GM12891 (cell line): Measurements from ENCODE around the gene AGA.

ENCODE experiments used
- DNase-seq: peaks from one replicate; pipeline ENCODE4 v3.0.0; 2011; ENCODE audit warnings: low spot score; ENCODE audit not compliant: insufficient read length
- FAIRE-seq: peaks from 2 replicates; lab custom pipeline; 2011; peaks lifted over from hg19 to GRCh38; lab: Jason Lieb, UNC
- PAX5 ChIP-seq: IDR thresholded peaks from 2 replicates; pipeline ENCODE4 v1.6.1; 2011; ENCODE audit warnings: low read length, moderate library complexity, mild to moderate bottlenecking; ENCODE audit not compliant: insufficient read depth, severe bottlenecking
- POLR2A ChIP-seq: IDR thresholded peaks from 2 replicates; pipeline ENCODE4 v1.6.1; 2011; ENCODE audit warnings: low read depth, low read length, control low read depth
- POLR2AphosphoS5 ChIP-seq: IDR thresholded peaks from 2 replicates; pipeline ENCODE4 v1.6.1; 2011; ENCODE audit warnings: low read depth, low read length, control low read depth
- POU2F2 ChIP-seq: IDR thresholded peaks from 2 replicates; pipeline ENCODE4 v1.6.1; 2011; ENCODE audit warnings: low read depth, mild to moderate bottlenecking, control low read depth, low read length, moderate library complexity
- SPI1 ChIP-seq: IDR thresholded peaks from 2 replicates; pipeline ENCODE4 v1.6.1; 2011; ENCODE audit warnings: low read depth, low read length, control low read depth
- TAF1 ChIP-seq: IDR thresholded peaks from 2 replicates; pipeline ENCODE4 v1.6.1; 2011; ENCODE audit warnings: low read depth, low read length, control low read depth

The AGA gene

GRCh38 chr4:177479063-177479462 is 36.8 kb upstream of the AGA start:
- no peak for FAIRE-seq
- DNase-seq = no peak
- TF ChIP-seq POLR2AphosphoS5 = no peak
- no peak for TF ChIP-seq SPI1

GRCh38 chr4:177478496-177478895 is 36.3 kb upstream of the AGA start:
- DNase-seq (no peak), FAIRE-seq (no peak)
- no peak for TF ChIP-seq SPI1
- TF ChIP-seq POLR2AphosphoS5 = no peak

- DNase-seq (no peak), FAIRE-seq (no peak)
- no peak for TF ChIP-seq POLR2A
- TF ChIP-seq TAF1 = no peak
- no peak for TF ChIP-seq POU2F2
- TF ChIP-seq SPI1 = no peak
- TF ChIP-seq POLR2AphosphoS5 = no peak
- no peak for TF ChIP-seq PAX5
Observed at GRCh38 chr4:177473991-177474390, 31.8 kb upstream of the AGA start.

GRCh38 chr4:177464026-177464425 is 21.8 kb upstream of the AGA start:
- TF ChIP-seq TAF1 = no peak
- no peak for FAIRE-seq
- DNase-seq = no peak

- FAIRE-seq = no peak
- TF ChIP-seq PAX5 = no peak
- no peak for TF ChIP-seq POLR2A
- TF ChIP-seq SPI1 = no peak
- no peak for TF ChIP-seq POLR2AphosphoS5
- no peak for TF ChIP-seq POU2F2
- DNase-seq = no peak
Observed at GRCh38 chr4:177461606-177462005, 19.4 kb upstream of the AGA start.

- FAIRE-seq = no peak
- no peak for DNase-seq
- TF ChIP-seq POU2F2 = no peak
- TF ChIP-seq POLR2AphosphoS5 = no peak
- TF ChIP-seq SPI1 = no peak
- TF ChIP-seq PAX5 = no peak
- no peak for TF ChIP-seq TAF1
- TF ChIP-seq POLR2A = no peak
Observed at GRCh38 chr4:177460460-177460859, 18.2 kb upstream of the AGA start.

- DNase-seq (no peak), FAIRE-seq (no peak)
Observed at GRCh38 chr4:177455561-177455970, 13.3 kb upstream of the AGA start.

GRCh38 chr4:177453116-177453515 is 10.9 kb upstream of the AGA start:
- FAIRE-seq = no peak
- DNase-seq = no peak
- TF ChIP-seq TAF1 = no peak
- no peak for TF ChIP-seq POLR2AphosphoS5
- no peak for TF ChIP-seq POLR2A
- TF ChIP-seq POU2F2 = no peak
- TF ChIP-seq PAX5 = no peak
- TF ChIP-seq SPI1 = no peak

More at GRCh38 chr4:177455561-177455970, 13.3 kb upstream of the AGA start:
- TF ChIP-seq TAF1 (no peak), SPI1 (no peak), POLR2AphosphoS5 (no peak), POLR2A (no peak), PAX5 (no peak), POU2F2 (no peak)

GRCh38 chr4:177451108-177451500 is 8.9 kb upstream of the AGA start:
- DNase-seq (no peak), FAIRE-seq (no peak)
- no peak for TF ChIP-seq TAF1
- no peak for TF ChIP-seq POLR2A
- TF ChIP-seq PAX5 = no peak
- TF ChIP-seq POLR2AphosphoS5 = no peak
- TF ChIP-seq SPI1 = no peak
- no peak for TF ChIP-seq POU2F2

GRCh38 chr4:177450426-177451107 is 8.3 kb upstream of the AGA start:
- TF ChIP-seq TAF1 (no peak), POLR2A (no peak), POLR2AphosphoS5 (no peak), SPI1 (no peak), POU2F2 (no peak), PAX5 (no peak)
- DNase-seq (no peak), FAIRE-seq (no peak)

- DNase-seq (no peak), FAIRE-seq (no peak)
- TF ChIP-seq POU2F2 (no peak), POLR2A (no peak)
Observed at GRCh38 chr4:177448850-177449249, 6.6 kb upstream of the AGA start.
